Breast epithelium (tissue), 4 donors: ENCODE results near the gene MSRB1. TPM values are rescaled to one million over a fixed set of nuclear protein-coding genes. Genes with fewer than 3 reads are reported as not detected.

ENCODE experiments used
- DNase-seq, 2 donors: peaks; one replicate each; pipeline ENCODE4 v3.0.0-alpha.2; 2019; ENCODE audit warnings: low spot score in 2 of 2
- H3K27ac ChIP-seq, 2 donors: fragments of 200-600 bp; sonication (generic) in 1 of 2; one replicate each; pipeline ENCODE4 v1.5.1; 2016 to 2019; ENCODE audit warnings: mild to moderate bottlenecking in 1 of 2
- H3K27me3 ChIP-seq, 2 donors: fragments of 200-600 bp; sonication (generic) in 1 of 2; one replicate each; pipeline versions ENCODE4 v1.5.1 to v1.6.0; 2017 to 2019; ENCODE audit warnings: control low read depth in 1 of 2, mild to moderate bottlenecking in 1 of 2
- H3K36me3 ChIP-seq: fragments of 200-600 bp; one replicate; pipeline ENCODE4 v1.5.1; 2019
- H3K4me1 ChIP-seq, 2 donors: fragments of 200-600 bp; sonication (generic); one replicate each; pipeline ENCODE4 v1.5.1; 2016 to 2019; ENCODE audit warnings: control low read depth in 1 of 2
- H3K4me3 ChIP-seq, 3 donors: fragments of 200-600 bp; sonication (generic); 1 replicate in 2 of 3; 2 replicates in 1 of 3; pipeline ENCODE4 v1.5.1; 2016 to 2019; ENCODE audit warnings: mild to moderate bottlenecking in 3 of 3, moderate library complexity in 2 of 3
- H3K9me3 ChIP-seq, 2 donors: fragments of 200-600 bp; sonication (generic) in 1 of 2; one replicate each; pipeline ENCODE4 v1.5.1; 2016 to 2019; ENCODE audit warnings: control low read depth in 1 of 2
- CTCF ChIP-seq, 3 donors: fragments of 450-650 bp; IDR thresholded peaks; one replicate each; pipeline ENCODE4 v1.5.1; 2016 to 2017; ENCODE audit warnings: antibody characterized with exemption in 3 of 3, mild to moderate bottlenecking in 3 of 3, moderate library complexity in 3 of 3
- POLR2A ChIP-seq: fragments of 450-650 bp; IDR thresholded peaks from one replicate; pipeline ENCODE4 v1.6.1; 2016; ENCODE audit warnings: antibody characterized with exemption, mild to moderate bottlenecking, moderate library complexity
- POLR2AphosphoS5 ChIP-seq, 3 donors: sonication (generic); formaldehyde crosslinking; IDR thresholded peaks; one replicate each; pipeline ENCODE4 v1.6.1; 2017; ENCODE audit warnings: antibody characterized with exemption in 3 of 3
- intact Hi-C: fragments of 100-400 bp; cut with DNase I; formaldehyde crosslinking; loops from one replicate; pipeline ENCODE4 v1.15.1; 2023; ENCODE audit warnings: low total_unique reads
- total RNA-seq, 3 donors: library from RNA; depleted of rRNA; stranded (reverse); fragments of >200 nt; gene quantifications; one replicate each; pipeline ENCODE4 v1.1.0, GENCODE V29; 2016

Gene MSRB1
- total RNA-seq, 3 donors from 2014 or later: 12.1 to 17.4 (median 17.0) TPM

- intact Hi-C loops: no loop called here
- no peak overlapping the region for H3K27ac ChIP-seq
- no peaks in the 10 kb centered on the region for H3K36me3 ChIP-seq
- no peaks in the 10 kb centered on the region for H3K9me3 ChIP-seq
- no peaks in the 10 kb centered on the region for H3K27me3 ChIP-seq
- no peak for DNase-seq
- no peak overlapping the region for H3K4me3 ChIP-seq
- H3K4me1 ChIP-seq: no peaks in the 10 kb centered on the region
- no peak for TF ChIP-seq POLR2AphosphoS5 (IDR thresholded peaks at IDR 0.05)
- TF ChIP-seq POLR2A: no peak
- no peak for TF ChIP-seq CTCF (IDR thresholded peaks at IDR 0.05)
Measured at GRCh38 chr16:1933097-1933661, 9.8 kb downstream of the MSRB1 start.

- H3K9me3 ChIP-seq: no peaks in the 10 kb centered on the region
- H3K36me3 ChIP-seq: no peaks in the 10 kb centered on the region
- intact Hi-C loops: no loop called here
- no peak overlapping the region for H3K27ac ChIP-seq
- no peak for DNase-seq
- H3K4me1 ChIP-seq: no peaks in the 10 kb centered on the region
- no peaks in the 10 kb centered on the region for H3K27me3 ChIP-seq
- no peak overlapping the region for H3K4me3 ChIP-seq
- TF ChIP-seq CTCF (IDR thresholded peaks at IDR 0.05) (no peak), POLR2A (no peak), POLR2AphosphoS5 (IDR thresholded peaks at IDR 0.05) (no peak)
Measured at GRCh38 chr16:1932050-1933028, 10.7 kb downstream of the MSRB1 start.

GRCh38 chr16:1930338-1930720 is 12.7 kb downstream of the MSRB1 start:
- Histone ChIP-seq H3K4me1 (no peaks in the 10 kb centered on the region), H3K27me3 (no peaks in the 10 kb centered on the region), H3K4me3 (peak overlapping the region in 1 of 3 donors; percentile 85), H3K36me3 (no peaks in the 10 kb centered on the region), H3K27ac (peak overlapping the region in 1 of 2 donors; percentile 82), H3K9me3 (no peaks in the 10 kb centered on the region)
- intact Hi-C loops: no loop called here
- TF ChIP-seq POLR2A (no peak), POLR2AphosphoS5 (IDR thresholded peaks at IDR 0.05) (no peak), CTCF (IDR thresholded peaks at IDR 0.05) (no peak)
- DNase-seq: no peak

- Histone ChIP-seq H3K9me3 (no peaks in the 10 kb centered on the region), H3K4me1 (no peaks in the 10 kb centered on the region), H3K27me3 (no peaks in the 10 kb centered on the region), H3K36me3 (no peaks in the 10 kb centered on the region), H3K4me3 (peak overlapping the region; percentile 55 to 85 (median 58)), H3K27ac (peak overlapping the region; percentile 56 to 82)
- intact Hi-C loops: loop anchor here (5.0 kb wide), 1 partner anchor 62 kb away; no protein-coding TSS in a partner anchor
- peak; percentile 82 to 89 for DNase-seq
- TF ChIP-seq POLR2A (no peak), CTCF (IDR thresholded peaks at IDR 0.05) (peak; percentile 48 to 100 (median 67)), POLR2AphosphoS5 (IDR thresholded peaks at IDR 0.05) (peak in 1 of 3 donors; percentile 23)
Measured at GRCh38 chr16:1929578-1930337, 13.2 kb downstream of the MSRB1 start.
